HFF-Myc (cell line): ENCODE data around the gene LRRC8A.

Experiments
- DNase-seq: peaks from one replicate; pipeline ENCODE4 v3.0.0-alpha.2; 2011; ENCODE audit warnings: low read depth; ENCODE audit errors: extremely low read depth
- H3K4me3 ChIP-seq: replicated peaks from 2 replicates; pipeline ENCODE4 v1.5.1; 2011; ENCODE audit warnings: low read depth, mild to moderate bottlenecking, control low read depth, low read length
- CTCF ChIP-seq: IDR thresholded peaks from 2 replicates; pipeline ENCODE4 v1.5.1; 2012; ENCODE audit warnings: mild to moderate bottlenecking, low read depth, low read length, control low read depth; ENCODE audit errors: missing control alignments

LRRC8A gene

GRCh38 chr9:128911529-128912035, 29.6 kb downstream of the LRRC8A start:
- DNase-seq, result no peak
- TF ChIP-seq CTCF, result no peak
- H3K4me3 ChIP-seq, result no peak overlapping the region

- no peak for TF ChIP-seq CTCF
- DNase-seq, result no peak
- H3K4me3 ChIP-seq, result no peak overlapping the region
Measured at GRCh38 chr9:128912270-128912853, 30.4 kb downstream of the LRRC8A start.

- TF ChIP-seq CTCF, result no peak
- H3K4me3 ChIP-seq, result no peak overlapping the region
- no peak for DNase-seq
Measured at GRCh38 chr9:128913048-128913900, 31.3 kb downstream of the LRRC8A start.

- no peak for DNase-seq
- H3K4me3 ChIP-seq, result no peak overlapping the region
- no peak for TF ChIP-seq CTCF
Measured at GRCh38 chr9:128913995-128914772, 32.3 kb downstream of the LRRC8A start.

- no peak overlapping the region for H3K4me3 ChIP-seq
- DNase-seq, result no peak
- TF ChIP-seq CTCF, result no peak
Measured at GRCh38 chr9:128916204-128916603, 34.3 kb downstream of the LRRC8A start.

GRCh38 chr9:128916745-128917144, 34.8 kb downstream of the LRRC8A start:
- no peak for TF ChIP-seq CTCF
- DNase-seq, result no peak
- no peak overlapping the region for H3K4me3 ChIP-seq
